Esophagus squamous epithelium (tissue), 5 donors: ENCODE measurements around the gene PBX3. TPM values are rescaled to one million over a fixed set of nuclear protein-coding genes. Genes with fewer than 3 reads are reported as not detected.

Source experiments
- DNase-seq: peaks from one replicate; lab custom pipeline; 2025; lab: John Stamatoyannopoulos, UW
- H3K27ac ChIP-seq, 4 donors: fragments of 200-600 bp; sonication (generic); one replicate each; pipeline ENCODE4 v1.5.1; 2016 to 2019; ENCODE audit warnings: mild to moderate bottlenecking in 1 of 4
- H3K27me3 ChIP-seq, 4 donors: fragments of 200-600 bp; sonication (generic); 1 replicate in 3 of 4; 2 replicates in 1 of 4; pipeline versions ENCODE4 v1.5.1 to v1.6.0; 2017 to 2021; ENCODE audit warnings: antibody characterized with exemption in 1 of 4
- H3K36me3 ChIP-seq, 3 donors: fragments of 200-600 bp; sonication (generic); one replicate each; pipeline ENCODE4 v1.5.1; 2016 to 2019
- H3K4me1 ChIP-seq, 3 donors: fragments of 200-600 bp; sonication (generic); one replicate each; pipeline ENCODE4 v1.5.1; 2017 to 2019
- H3K4me3 ChIP-seq, 4 donors: fragments of 200-600 bp; sonication (generic); 1 replicate in 3 of 4; 2 replicates in 1 of 4; pipeline ENCODE4 v1.5.1; 2016 to 2019; ENCODE audit warnings: mild to moderate bottlenecking in 2 of 4, moderate library complexity in 1 of 4
- H3K9me3 ChIP-seq, 3 donors: fragments of 200-600 bp; sonication (generic); one replicate each; pipeline ENCODE4 v1.5.1; 2016 to 2019
- CTCF ChIP-seq, 6 experiments: fragments of 450-650 bp in 4 of 6; fragments of 200-600 bp in 2 of 6; sonication (generic) in 2 of 6; IDR thresholded peaks; one replicate each; pipeline ENCODE4 v1.5.1; 2016 to 2019; ENCODE audit warnings: antibody characterized with exemption in 6 of 6, mild to moderate bottlenecking in 4 of 6, moderate library complexity in 4 of 6
- POLR2A ChIP-seq, 4 donors: fragments of 450-650 bp; IDR thresholded peaks; one replicate each; pipeline ENCODE4 v1.6.1; 2017; ENCODE audit warnings: antibody characterized with exemption in 4 of 4, mild to moderate bottlenecking in 4 of 4, moderate library complexity in 3 of 4
- WGBS, 2 donors: methylation state at CpG; one replicate each; pipeline ENCODE4 v1.1.5; 2018; 5-methylcytosine and 5-hydroxymethylcytosine counted together
- intact Hi-C: fragments of 100-400 bp; cut with DNase I; formaldehyde crosslinking; loops from one replicate; pipeline ENCODE4 v1.15.0; 2022
- total RNA-seq, 4 donors: library from RNA; depleted of rRNA; stranded (reverse); fragments of >200 nt; gene quantifications; one replicate each; pipeline ENCODE4 v1.1.0, GENCODE V29; 2016
- donor health status: DM: yes; HTN: yes; CAD: no.

Gene PBX3
- total RNA-seq, 4 donors from 2014 or later: 10.2 to 27.1 (median 12.7) TPM

- H3K4me3 ChIP-seq: no peak overlapping the region
- peaks cover 5 to 22% (median 7%) of the 10 kb centered on the region in 3 donors for H3K4me1 ChIP-seq
- H3K9me3 ChIP-seq: no peaks in the 10 kb centered on the region
- TF ChIP-seq POLR2A (IDR thresholded peaks at IDR 0.05): no peak
- no peak for TF ChIP-seq CTCF (IDR thresholded peaks at IDR 0.05)
- DNase-seq: no peak
- H3K27ac ChIP-seq: peak overlapping the region in 2 of 4 donors; percentile 7 to 24
- intact Hi-C loops: no loop called here
- H3K36me3 ChIP-seq: no peaks in the 10 kb centered on the region
- H3K27me3 ChIP-seq: no peaks in the 10 kb centered on the region
- WGBS, 2 donors: 78 to 82% methylated on average over 5 of the region's 5 CpGs
Measured at GRCh38 chr9:125885405-125886034, 138.3 kb downstream of the PBX3 start.

GRCh38 chr9:125886365-125886764 is 139.2 kb downstream of the PBX3 start:
- Histone ChIP-seq H3K36me3 (no peaks in the 10 kb centered on the region), H3K9me3 (no peaks in the 10 kb centered on the region), H3K27me3 (no peaks in the 10 kb centered on the region), H3K4me1 (peaks cover 5 to 24% (median 8%) of the 10 kb centered on the region in 3 donors), H3K27ac (peak overlapping the region in 1 of 4 donors; percentile 7), H3K4me3 (no peak overlapping the region)
- TF ChIP-seq CTCF (IDR thresholded peaks at IDR 0.05): no peak
- no peak for TF ChIP-seq POLR2A (IDR thresholded peaks at IDR 0.05)
- WGBS, 2 donors: 62 to 69% methylated on average over 3 of the region's 3 CpGs
- DNase-seq: no peak
- intact Hi-C loops: no loop called here

- no peak for DNase-seq
- no peak overlapping the region for H3K4me3 ChIP-seq
- TF ChIP-seq CTCF (IDR thresholded peaks at IDR 0.05): no peak
- no peak for TF ChIP-seq POLR2A (IDR thresholded peaks at IDR 0.05)
- intact Hi-C loops: no loop called here
- H3K9me3 ChIP-seq: no peaks in the 10 kb centered on the region
- no peaks in the 10 kb centered on the region for H3K36me3 ChIP-seq
- WGBS, 2 donors: 69 to 75% methylated on average over 2 of the region's 2 CpGs
- H3K27ac ChIP-seq: no peak overlapping the region
- H3K4me1 ChIP-seq: peaks cover 5 to 24% (median 8%) of the 10 kb centered on the region in 3 donors
- H3K27me3 ChIP-seq: no peaks in the 10 kb centered on the region
Measured at GRCh38 chr9:125887172-125887571, 140.0 kb downstream of the PBX3 start.

GRCh38 chr9:125888211-125888610 is 141.0 kb downstream of the PBX3 start:
- intact Hi-C loops: no loop called here
- Histone ChIP-seq H3K36me3 (no peaks in the 10 kb centered on the region), H3K4me1 (peaks cover 5 to 24% (median 8%) of the 10 kb centered on the region in 3 donors), H3K9me3 (no peaks in the 10 kb centered on the region), H3K27ac (peak overlapping the region in 3 of 4 donors; percentile 12 to 70 (median 29)), H3K4me3 (no peak overlapping the region), H3K27me3 (no peaks in the 10 kb centered on the region)
- no peak for DNase-seq
- 35 to 64% methylated on average over 7 of the region's 7 CpGs for WGBS, 2 donors
- TF ChIP-seq CTCF (IDR thresholded peaks at IDR 0.05) (no peak), POLR2A (IDR thresholded peaks at IDR 0.05) (no peak)

- 11 to 45% methylated on average over 5 to 20 of the region's 21 CpGs for WGBS, 2 donors
- Histone ChIP-seq H3K4me1 (peaks cover 5 to 24% (median 8%) of the 10 kb centered on the region in 3 donors), H3K9me3 (no peaks in the 10 kb centered on the region), H3K27ac (peak overlapping the region; percentile 22 to 82 (median 54)), H3K27me3 (no peaks in the 10 kb centered on the region), H3K36me3 (no peaks in the 10 kb centered on the region), H3K4me3 (peak overlapping the region; percentile 29 to 72 (median 48))
- intact Hi-C loops: no loop called here
- DNase-seq: no peak
- TF ChIP-seq POLR2A (IDR thresholded peaks at IDR 0.05) (no peak), CTCF (IDR thresholded peaks at IDR 0.05) (no peak)
Measured at GRCh38 chr9:125889112-125889475, 141.9 kb downstream of the PBX3 start.
